ENCODE measurements around the gene HSPA6.

HSPA6 gene

DNA sequence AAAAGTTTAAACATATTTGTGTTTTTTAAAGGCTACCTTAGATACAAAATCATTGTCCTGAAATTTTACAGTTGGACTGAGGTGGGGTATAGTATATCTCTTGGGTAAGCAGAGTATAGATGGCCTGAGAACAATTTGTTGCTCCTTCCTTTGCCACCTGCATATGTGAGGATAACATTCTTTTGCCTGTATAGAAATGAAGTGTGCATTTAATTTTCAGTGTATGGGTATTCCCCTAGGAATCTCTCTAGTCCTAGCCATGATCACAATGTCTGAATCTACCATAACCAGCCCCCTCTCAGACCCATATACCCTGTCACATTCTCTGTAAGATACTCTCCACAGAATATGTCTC lies 21.0 kb upstream of the HSPA6 start:
- no peaks in the 10 kb centered on the region for H4K20me1 ChIP-seq (ENCODE audit: low read depth, low read length)
- no peaks in the 10 kb centered on the region for H3F3A ChIP-seq (ENCODE audit: insufficient read depth)
- no peaks in the 10 kb centered on the region for H3K9me2 ChIP-seq (replicated peaks; ENCODE audit: insufficient read depth, low read length)
- TF ChIP-seq, protein P1, sequence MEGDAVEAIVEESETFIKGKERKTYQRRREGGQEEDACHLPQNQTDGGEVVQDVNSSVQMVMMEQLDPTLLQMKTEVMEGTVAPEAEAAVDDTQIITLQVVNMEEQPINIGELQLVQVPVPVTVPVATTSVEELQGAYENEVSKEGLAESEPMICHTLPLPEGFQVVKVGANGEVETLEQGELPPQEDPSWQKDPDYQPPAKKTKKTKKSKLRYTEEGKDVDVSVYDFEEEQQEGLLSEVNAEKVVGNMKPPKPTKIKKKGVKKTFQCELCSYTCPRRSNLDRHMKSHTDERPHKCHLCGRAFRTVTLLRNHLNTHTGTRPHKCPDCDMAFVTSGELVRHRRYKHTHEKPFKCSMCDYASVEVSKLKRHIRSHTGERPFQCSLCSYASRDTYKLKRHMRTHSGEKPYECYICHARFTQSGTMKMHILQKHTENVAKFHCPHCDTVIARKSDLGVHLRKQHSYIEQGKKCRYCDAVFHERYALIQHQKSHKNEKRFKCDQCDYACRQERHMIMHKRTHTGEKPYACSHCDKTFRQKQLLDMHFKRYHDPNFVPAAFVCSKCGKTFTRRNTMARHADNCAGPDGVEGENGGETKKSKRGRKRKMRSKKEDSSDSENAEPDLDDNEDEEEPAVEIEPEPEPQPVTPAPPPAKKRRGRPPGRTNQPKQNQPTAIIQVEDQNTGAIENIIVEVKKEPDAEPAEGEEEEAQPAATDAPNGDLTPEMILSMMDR (IDR thresholded peaks at IDR 0.05; ENCODE audit: insufficient read depth, low read length, poor library complexity, severe bottlenecking): no peak
- TF ChIP-seq EZH2phosphoT487 (conservative IDR thresholded peaks at IDR 0.05; ENCODE audit: low read length): no peak
- H3K9me3 ChIP-seq (ENCODE audit: insufficient read depth, low read length): no peaks in the 10 kb centered on the region
- no peaks in the 10 kb centered on the region for H3K79me2 ChIP-seq (ENCODE audit: insufficient read depth, low read length)
- H3K27me3 ChIP-seq (ENCODE audit: low read length): no peaks in the 10 kb centered on the region
- no peak overlapping the region for H3K4me3 ChIP-seq (ENCODE audit: insufficient read depth, low read length, poor library complexity, severe bottlenecking)
- no peak overlapping the region for H3K9ac ChIP-seq (ENCODE audit: low read length)
- no peaks in the 10 kb centered on the region for H3K36me3 ChIP-seq (ENCODE audit: low read length)
- H3K27ac ChIP-seq (ENCODE audit: low read depth, low read length): no peak overlapping the region
- H3K4me2 ChIP-seq (ENCODE audit: low read depth, low read length, poor library complexity, severe bottlenecking): no peak overlapping the region
- H2AFZ ChIP-seq (ENCODE audit: low read depth, low read length, severe bottlenecking): no peak overlapping the region

DNA sequence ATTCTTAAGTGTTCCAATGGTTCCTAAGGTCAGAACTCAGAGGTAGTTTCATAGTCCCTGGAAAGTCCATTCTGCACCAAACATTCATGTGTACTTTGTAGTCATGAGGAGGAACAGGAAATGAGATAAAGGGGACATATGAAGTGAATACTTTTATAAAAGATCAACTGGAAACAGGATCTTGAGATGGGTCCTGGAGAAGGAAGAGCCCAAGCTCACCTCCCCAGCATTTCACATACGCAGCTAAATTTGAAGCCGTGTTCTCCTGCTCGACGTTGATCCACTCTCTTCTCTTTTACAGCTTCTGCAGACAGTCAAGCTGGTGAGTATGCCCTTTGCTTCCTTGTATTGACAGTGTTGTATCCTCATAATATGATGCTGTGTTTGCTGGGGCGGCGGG lies 18.7 kb upstream of the HSPA6 start:
- no peak overlapping the region for H3K27ac ChIP-seq (ENCODE audit: low read depth, low read length)
- H3K36me3 ChIP-seq (ENCODE audit: low read length): no peaks in the 10 kb centered on the region
- H3K4me3 ChIP-seq (ENCODE audit: insufficient read depth, low read length, poor library complexity, severe bottlenecking): no peak overlapping the region
- no peak overlapping the region for H3K9ac ChIP-seq (ENCODE audit: low read length)
- TF ChIP-seq EZH2phosphoT487 (conservative IDR thresholded peaks at IDR 0.05; ENCODE audit: low read length): no peak
- TF ChIP-seq, protein P1 (IDR thresholded peaks at IDR 0.05; ENCODE audit: insufficient read depth, low read length, poor library complexity, severe bottlenecking): no peak
- H3K79me2 ChIP-seq (ENCODE audit: insufficient read depth, low read length): no peaks in the 10 kb centered on the region
- no peaks in the 10 kb centered on the region for H3K9me3 ChIP-seq (ENCODE audit: insufficient read depth, low read length)
- no peak overlapping the region for H2AFZ ChIP-seq (ENCODE audit: low read depth, low read length, severe bottlenecking)
- H3K27me3 ChIP-seq (ENCODE audit: low read length): no peaks in the 10 kb centered on the region
- no peaks in the 10 kb centered on the region for H3K9me2 ChIP-seq (replicated peaks; ENCODE audit: insufficient read depth, low read length)
- H3K4me2 ChIP-seq (ENCODE audit: low read depth, low read length, poor library complexity, severe bottlenecking): no peak overlapping the region
- no peaks in the 10 kb centered on the region for H4K20me1 ChIP-seq (ENCODE audit: low read depth, low read length)
- no peaks in the 10 kb centered on the region for H3F3A ChIP-seq (ENCODE audit: insufficient read depth)

DNA sequence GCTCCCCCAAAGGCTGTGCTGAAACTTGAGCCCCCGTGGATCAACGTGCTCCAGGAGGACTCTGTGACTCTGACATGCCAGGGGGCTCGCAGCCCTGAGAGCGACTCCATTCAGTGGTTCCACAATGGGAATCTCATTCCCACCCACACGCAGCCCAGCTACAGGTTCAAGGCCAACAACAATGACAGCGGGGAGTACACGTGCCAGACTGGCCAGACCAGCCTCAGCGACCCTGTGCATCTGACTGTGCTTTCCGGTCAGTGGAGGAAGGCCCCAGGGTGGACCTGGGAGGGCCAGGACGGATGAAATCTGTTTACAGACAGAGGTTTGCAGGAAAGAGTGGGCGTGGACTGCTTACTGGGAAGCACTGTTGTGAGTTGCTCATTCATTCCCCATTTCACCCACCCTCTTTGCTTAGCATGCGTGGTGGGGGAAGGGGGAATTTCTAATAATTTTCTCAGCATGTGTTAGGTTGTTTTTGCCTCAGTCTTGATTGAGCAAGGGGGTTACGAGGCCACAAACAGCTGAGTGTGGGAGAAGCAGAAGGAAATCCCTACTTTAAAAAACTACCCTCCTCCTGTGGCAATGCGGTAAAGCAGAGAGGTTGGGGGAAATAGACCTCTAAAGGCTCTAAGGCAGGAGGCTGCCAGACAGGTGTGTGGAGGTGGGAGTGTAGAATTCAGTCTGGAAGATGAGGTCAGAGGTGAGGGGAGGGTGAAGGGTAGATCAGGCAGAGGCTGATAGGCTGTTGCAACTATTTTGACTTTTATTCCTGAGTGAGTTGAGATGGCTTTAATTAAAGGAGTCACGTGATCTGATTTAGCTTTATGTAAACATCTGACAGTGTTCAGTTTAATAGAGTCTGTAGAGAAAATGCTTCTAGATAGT lies 17.8 kb upstream of the HSPA6 start:
- no peaks in the 10 kb centered on the region for H3K79me2 ChIP-seq (ENCODE audit: insufficient read depth, low read length)
- H3K27ac ChIP-seq (ENCODE audit: low read depth, low read length): no peak overlapping the region
- H3K9ac ChIP-seq (ENCODE audit: low read length): no peak overlapping the region
- no peaks in the 10 kb centered on the region for H3K27me3 ChIP-seq (ENCODE audit: low read length)
- H4K20me1 ChIP-seq (ENCODE audit: low read depth, low read length): no peaks in the 10 kb centered on the region
- no peaks in the 10 kb centered on the region for H3K9me2 ChIP-seq (replicated peaks; ENCODE audit: insufficient read depth, low read length)
- H3K4me3 ChIP-seq (ENCODE audit: insufficient read depth, low read length, poor library complexity, severe bottlenecking): no peak overlapping the region
- H3K4me2 ChIP-seq (ENCODE audit: low read depth, low read length, poor library complexity, severe bottlenecking): no peak overlapping the region
- TF ChIP-seq EZH2phosphoT487 (conservative IDR thresholded peaks at IDR 0.05; ENCODE audit: low read length): no peak
- TF ChIP-seq, protein P1 (IDR thresholded peaks at IDR 0.05; ENCODE audit: insufficient read depth, low read length, poor library complexity, severe bottlenecking): no peak
- H3F3A ChIP-seq (ENCODE audit: insufficient read depth): no peaks in the 10 kb centered on the region
- no peak overlapping the region for H2AFZ ChIP-seq (ENCODE audit: low read depth, low read length, severe bottlenecking)
- H3K36me3 ChIP-seq (ENCODE audit: low read length): no peaks in the 10 kb centered on the region
- H3K9me3 ChIP-seq (ENCODE audit: insufficient read depth, low read length): no peaks in the 10 kb centered on the region

Measured in SU-DHL-6 (cell line).